GM18873 (cell line): ENCODE measurements around the gene SLC7A4.
"Not testable (repeated sequence)": the region's sequence is repeated elsewhere in the genome, so short reads cannot be mapped to it uniquely, and the experiment has no call there.

Experiments
- ATAC-seq: cut with Tn5 transposase; IDR thresholded peaks from one replicate; pipeline ENCODE4 v1.9.1; 2021; ENCODE audit warnings: mild to moderate bottlenecking, moderate library complexity, moderate number of reproducible peaks; ENCODE audit not compliant: unreplicated experiment, low FRiP score

The SLC7A4 gene

GRCh38 chr22:21032037-21032867, at the start of gene SLC7A4:
SLC7A4 (minus strand) TSS chr22:21032561; CDS start chr22:21031812, 749 bp downstream.
- ATAC-seq, result no peak

GRCh38 chr22:21080435-21081137, 48.2 kb upstream of the SLC7A4 start:
- no peak for ATAC-seq

GRCh38 chr22:21079493-21079892, 47.1 kb upstream of the SLC7A4 start:
- no peak for ATAC-seq

GRCh38 chr22:21078916-21079315, 46.6 kb upstream of the SLC7A4 start:
- ATAC-seq, result no peak

GRCh38 chr22:21077884-21078508, 45.6 kb upstream of the SLC7A4 start:
- no peak for ATAC-seq

GRCh38 chr22:21076912-21077625, 44.7 kb upstream of the SLC7A4 start:
- ATAC-seq, result no peak

GRCh38 chr22:21075516-21076138, 43.3 kb upstream of the SLC7A4 start:
- ATAC-seq, result no peak

- ATAC-seq, result no peak
These were observed 41.8 kb upstream of the SLC7A4 start for GRCh38 chr22:21074102-21074715.

GRCh38 chr22:21073482-21073881, 41.1 kb upstream of the SLC7A4 start:
- no peak for ATAC-seq

- ATAC-seq, result no peak
These were observed 40.7 kb upstream of the SLC7A4 start for GRCh38 chr22:21073023-21073422.

GRCh38 chr22:21071796-21072195, 39.4 kb upstream of the SLC7A4 start:
- ATAC-seq, result not testable (repeated sequence)

GRCh38 chr22:21070690-21071615, 38.6 kb upstream of the SLC7A4 start:
- no peak for ATAC-seq

- ATAC-seq, result no peak
These were observed 37.0 kb upstream of the SLC7A4 start for GRCh38 chr22:21069375-21069774.

- ATAC-seq, result no peak
These were observed 36.4 kb upstream of the SLC7A4 start for GRCh38 chr22:21068681-21069276.

GRCh38 chr22:21067901-21068680, 35.7 kb upstream of the SLC7A4 start:
- no peak for ATAC-seq

- ATAC-seq, result no peak
These were observed 34.9 kb upstream of the SLC7A4 start for GRCh38 chr22:21067075-21067900.
